Transverse colon (tissue), 3 donors: ENCODE results near the gene DSCAM.

Experiments used
- EP300 ChIP-seq: sonication (generic); formaldehyde crosslinking; IDR thresholded peaks from one replicate; pipeline ENCODE4 v1.6.1; 2017; ENCODE audit warnings: antibody characterized with exemption, low read depth
- POLR2AphosphoS5 ChIP-seq, 3 donors: sonication (generic); formaldehyde crosslinking; IDR thresholded peaks; one replicate each; pipeline ENCODE4 v1.6.1; 2016; ENCODE audit warnings: antibody characterized with exemption in 3 of 3

DNA sequence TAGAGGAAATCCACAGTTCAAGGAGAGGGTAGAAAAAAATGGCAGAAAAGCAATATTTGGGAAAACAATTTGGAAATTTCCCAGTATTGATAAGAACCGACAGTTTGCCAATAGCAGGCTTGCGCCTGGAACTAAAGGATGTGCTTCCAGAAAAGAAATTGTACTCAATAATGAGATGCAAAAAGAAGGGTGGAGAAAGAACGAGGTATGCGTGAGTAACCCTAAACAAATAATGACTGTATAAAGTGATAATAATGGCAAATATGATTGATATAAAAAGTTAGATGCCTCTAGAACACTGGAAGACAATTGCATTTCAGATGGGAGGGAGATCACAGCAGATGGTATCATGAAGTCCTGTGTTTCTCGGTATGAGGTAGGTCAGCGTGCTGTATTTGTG is 458.9 kb downstream of the DSCAM start:
- no peak for TF ChIP-seq POLR2AphosphoS5 (IDR thresholded peaks at IDR 0.05)
- TF ChIP-seq EP300: no peak
